WTC11 (cell line): ENCODE measurements around the gene FAM114A1. TPM values are rescaled to one million over a fixed set of nuclear protein-coding genes. Genes with fewer than 3 reads are reported as not detected.

Source experiments
- ATAC-seq: fragments of 200-7000 bp; cut with Tn5 transposase; 2 replicates; pipeline ENCODE4 v1.10.0; 2021; ENCODE audit warnings: mild to moderate bottlenecking, moderate library complexity
- CTCF ChIA-PET: fragments of 300-600 bp; sonication (Branson Sonifier 250); formaldehyde crosslinking; loops from one replicate; lab custom pipeline; 2021; ENCODE audit warnings: antibody characterized with exemption; lab: Charles Lee
- POLR2A ChIA-PET: fragments of 350-600 bp; sonication (Branson Sonifier 250); formaldehyde crosslinking; loops from one replicate; lab custom pipeline; 2021; ENCODE audit warnings: antibody characterized with exemption; lab: Charles Lee
- DNase-seq: peaks from one replicate; pipeline ENCODE4 v3.0.0; 2021; ENCODE audit warnings: low spot score
- H3K27ac Mint-ChIP-seq: 2 replicates; pipeline ENCODE4 v1.8.0; 2021; ENCODE audit warnings: mixed read lengths
- H3K27me3 Mint-ChIP-seq: 2 replicates; pipeline ENCODE4 v1.8.0; 2021; ENCODE audit warnings: low read depth, mild to moderate bottlenecking, moderate library complexity, mixed read lengths
- H3K36me3 Mint-ChIP-seq: 2 replicates; pipeline ENCODE4 v1.8.0; 2021; ENCODE audit warnings: mixed read lengths
- H3K4me1 Mint-ChIP-seq: 2 replicates; pipeline ENCODE4 v1.8.0; 2022; ENCODE audit warnings: mixed read lengths
- H3K4me3 Mint-ChIP-seq: 2 replicates; pipeline ENCODE4 v1.8.0; 2021; ENCODE audit warnings: mild to moderate bottlenecking, moderate library complexity, mixed read lengths
- H3K9me3 Mint-ChIP-seq: 2 replicates; pipeline ENCODE4 v1.8.0; 2021; ENCODE audit warnings: mixed read lengths
- AFF4 ChIP-seq: sonication (generic); formaldehyde crosslinking; IDR thresholded peaks from 2 replicates; pipeline ENCODE4 v1.8.1; 2023; ENCODE audit warnings: mild to moderate bottlenecking, missing genetic modification reagents, borderline replicate concordance
- ATF6 ChIP-seq: sonication (generic); formaldehyde crosslinking; IDR thresholded peaks from 2 replicates; pipeline ENCODE4 v1.8.1; 2023; ENCODE audit warnings: mild to moderate bottlenecking, missing genetic modification reagents
- CDX4 ChIP-seq: fragments of 250-450 bp; sonication (Bioruptor Pico); IDR thresholded peaks from 2 replicates; pipeline ENCODE4 v1.9.0; 2021; ENCODE audit warnings: moderate library complexity, mild to moderate bottlenecking, inconsistent platforms, borderline replicate concordance
- CREB1 ChIP-seq: sonication (generic); formaldehyde crosslinking; IDR thresholded peaks from 2 replicates; pipeline ENCODE4 v1.8.0; 2023; ENCODE audit warnings: mild to moderate bottlenecking, missing genetic modification reagents
- EMX1 ChIP-seq: fragments of 250-450 bp; sonication (Bioruptor Pico); IDR thresholded peaks from 2 replicates; pipeline ENCODE4 v1.8.0; 2021; ENCODE audit warnings: mild to moderate bottlenecking
- FOXK1 ChIP-seq: sonication (generic); formaldehyde crosslinking; IDR thresholded peaks from 2 replicates; pipeline ENCODE4 v1.8.0; 2022; ENCODE audit warnings: mild to moderate bottlenecking, moderate library complexity, missing genetic modification reagents
- GTF2I ChIP-seq: fragments of 250-450 bp; sonication (Bioruptor Pico); conservative IDR thresholded peaks from 2 replicates; pipeline ENCODE4 v1.4.0; 2021; ENCODE audit warnings: mild to moderate bottlenecking
- HMGA2 ChIP-seq: fragments of 250-450 bp; sonication (Bioruptor Pico); IDR thresholded peaks from 2 replicates; pipeline ENCODE4 v1.4.0; 2021; ENCODE audit warnings: mild to moderate bottlenecking, moderate library complexity
- IRF1 ChIP-seq: sonication (generic); formaldehyde crosslinking; IDR thresholded peaks from 2 replicates; pipeline ENCODE4 v1.8.0; 2023; ENCODE audit warnings: missing genetic modification reagents
- NFATC4 ChIP-seq: fragments of 250-450 bp; sonication (Bioruptor Pico); IDR thresholded peaks from 2 replicates; pipeline ENCODE4 v1.9.0; 2021; ENCODE audit warnings: mild to moderate bottlenecking
- RORB ChIP-seq: fragments of 250-450 bp; sonication (Bioruptor Pico); IDR thresholded peaks from 2 replicates; pipeline ENCODE4 v1.9.0; 2021; ENCODE audit warnings: mild to moderate bottlenecking
- SP1 ChIP-seq: sonication (generic); formaldehyde crosslinking; conservative IDR thresholded peaks from 2 replicates; pipeline ENCODE4 v1.8.1; 2022; ENCODE audit warnings: missing genetic modification reagents
- TEAD1 ChIP-seq: sonication (generic); formaldehyde crosslinking; IDR thresholded peaks from 2 replicates; pipeline ENCODE4 v1.8.0; 2022; ENCODE audit warnings: mild to moderate bottlenecking, missing genetic modification reagents
- ZMAT4 ChIP-seq: fragments of 250-450 bp; sonication (Bioruptor Pico); IDR thresholded peaks from 2 replicates; pipeline ENCODE4 v1.9.0; 2021; ENCODE audit warnings: mild to moderate bottlenecking
- total RNA-seq: library from RNA; stranded (reverse); gene quantifications from 3 replicates; pipeline ENCODE4 v1.2.3, GENCODE V29; 2021

FAM114A1 gene
- total RNA-seq, 1 experiment from 2014 or later = 17.6 TPM

- TF ChIP-seq AFF4 (CRISPR knock-in tag) (no peak), NFATC4 (CRISPR knock-in tag) (no peak), RORB (CRISPR knock-in tag) (no peak)
Observed at GRCh38 chr4:38905652-38906385, 38.2 kb downstream of the FAM114A1 start (continued).

- Mint-ChIP-seq H3K36me3 (peaks cover 7% of the 10 kb centered on the region; the same call in 1 of the 2 replicates), H3K27me3 (no peaks in the 10 kb centered on the region), H3K4me1 (peaks cover 6% of the 10 kb centered on the region), H3K27ac (no peak overlapping the region), H3K4me3 (no peak overlapping the region), H3K9me3 (no peaks in the 10 kb centered on the region)
- DNase-seq (no peak), ATAC-seq (no peak)
- TF ChIP-seq CREB1 (CRISPR knock-in tag) (no peak), EMX1 (no peak), HMGA2 (CRISPR knock-in tag) (0 out of 2 replicates have a peak, but pooled peaks have one; percentile 26), TEAD1 (CRISPR knock-in tag) (no peak), FOXK1 (CRISPR knock-in tag) (no peak)
- ChIA-PET POLR2A (no interaction called here), CTCF (interaction anchor here (1.8 kb wide), 1 partner anchor 227 kb away, joined by 6 read pairs; no protein-coding TSS in a partner anchor)
Observed at GRCh38 chr4:38907696-38908270, 40.2 kb downstream of the FAM114A1 start.

- ChIA-PET POLR2A (no interaction called here), CTCF (interaction anchor here (1.0 to 1.5 kb wide), 2 partner anchors 48 to 126 kb away, joined by 3 to 4 read pairs; partner anchors contain the start of gene TLR10)
- no peak overlapping the region for H3K27ac Mint-ChIP-seq
- no peak for TF ChIP-seq SP1 (CRISPR knock-in tag)
- no peak for TF ChIP-seq ATF6 (CRISPR knock-in tag)
- no peak for TF ChIP-seq IRF1 (CRISPR knock-in tag)
- no peak for TF ChIP-seq CDX4 (CRISPR knock-in tag)
- TF ChIP-seq ZMAT4 (CRISPR knock-in tag) = no peak
- TF ChIP-seq GTF2I (CRISPR knock-in tag) = no peak
- H3K4me3 Mint-ChIP-seq = no peak overlapping the region
- H3K36me3 Mint-ChIP-seq = peaks cover 7% of the 10 kb centered on the region; the same call in 1 of the 2 replicates
- ATAC-seq (no peak), DNase-seq (no peak)
- no peaks in the 10 kb centered on the region for H3K27me3 Mint-ChIP-seq
- H3K4me1 Mint-ChIP-seq = peaks cover 2% of the 10 kb centered on the region
- H3K9me3 Mint-ChIP-seq = no peaks in the 10 kb centered on the region
Observed at GRCh38 chr4:38909015-38909414, 41.4 kb downstream of the FAM114A1 start.
